Activated CD4-positive, alpha-beta T cell treated with anti-CD3 and anti-CD28 coated beads, Interleukin-2, amount 10 ng/mL, durations not matched to agents 24 days and 14 days (primary cell): ENCODE data around the gene FGFR1OP2. TPM values are rescaled to one million over a fixed set of nuclear protein-coding genes. Genes with fewer than 3 reads are reported as not detected.
A peak's percentile ranks its signal among the peaks of the same experiment; 100 is the strongest.

ENCODE experiments used
- DNase-seq: peaks from one replicate; pipeline ENCODE4 v3.0.0; 2022
- H3K27ac Mint-ChIP-seq: one replicate; pipeline ENCODE4 v1.8.0; 2022; ENCODE audit warnings: mild to moderate bottlenecking, mixed read lengths
- H3K27me3 Mint-ChIP-seq: one replicate; pipeline ENCODE4 v1.8.0; 2022; ENCODE audit warnings: mixed read lengths
- H3K36me3 Mint-ChIP-seq: one replicate; pipeline ENCODE4 v1.8.0; 2022; ENCODE audit warnings: low read depth, mild to moderate bottlenecking, mixed read lengths
- H3K4me1 Mint-ChIP-seq: one replicate; pipeline ENCODE4 v1.8.0; 2021; ENCODE audit warnings: mixed read lengths
- H3K4me3 Mint-ChIP-seq: one replicate; pipeline ENCODE4 v1.8.0; 2022; ENCODE audit warnings: mild to moderate bottlenecking, moderate library complexity, mixed read lengths
- H3K9me3 Mint-ChIP-seq: one replicate; pipeline ENCODE4 v1.8.0; 2021; ENCODE audit warnings: mixed read lengths
- intact Hi-C: fragments of 100-400 bp; cut with micrococcal nuclease; formaldehyde crosslinking; loops from one replicate; pipeline ENCODE4 v1.15.1; 2023
- total RNA-seq: library from RNA; stranded (reverse); gene quantifications from 2 replicates; pipeline ENCODE4 v1.2.3, GENCODE V29; 2022

Gene FGFR1OP2
- total RNA-seq, 1 donor from 2014 or later, result 46.7 TPM

DNA sequence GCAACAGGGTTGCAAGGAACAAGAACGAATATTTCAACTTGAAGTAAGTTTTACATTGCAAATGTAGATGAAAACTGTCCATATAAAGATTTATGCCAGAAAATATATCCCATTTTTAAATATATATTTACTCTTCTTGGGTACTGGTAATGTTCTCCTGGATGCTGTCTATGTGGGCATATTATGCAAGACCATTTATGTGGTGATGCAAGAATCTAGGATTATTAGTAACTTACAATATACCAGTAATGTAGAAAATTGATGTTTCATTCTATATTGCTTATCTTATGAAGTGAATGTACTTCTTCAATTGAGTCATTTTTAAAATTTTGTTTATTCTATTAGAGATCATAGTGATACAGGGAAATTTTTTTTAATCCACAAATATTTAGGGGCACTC, 25.1 kb downstream of the FGFR1OP2 start:
- H3K4me3 Mint-ChIP-seq, result no peak overlapping the region
- DNase-seq, result no peak
- intact Hi-C loops, result no loop called here
- peaks cover 43% of the 10 kb centered on the region for H3K36me3 Mint-ChIP-seq
- no peaks in the 10 kb centered on the region for H3K4me1 Mint-ChIP-seq
- H3K27me3 Mint-ChIP-seq, result no peaks in the 10 kb centered on the region
- H3K27ac Mint-ChIP-seq, result no peak overlapping the region
- H3K9me3 Mint-ChIP-seq, result no peaks in the 10 kb centered on the region

DNA sequence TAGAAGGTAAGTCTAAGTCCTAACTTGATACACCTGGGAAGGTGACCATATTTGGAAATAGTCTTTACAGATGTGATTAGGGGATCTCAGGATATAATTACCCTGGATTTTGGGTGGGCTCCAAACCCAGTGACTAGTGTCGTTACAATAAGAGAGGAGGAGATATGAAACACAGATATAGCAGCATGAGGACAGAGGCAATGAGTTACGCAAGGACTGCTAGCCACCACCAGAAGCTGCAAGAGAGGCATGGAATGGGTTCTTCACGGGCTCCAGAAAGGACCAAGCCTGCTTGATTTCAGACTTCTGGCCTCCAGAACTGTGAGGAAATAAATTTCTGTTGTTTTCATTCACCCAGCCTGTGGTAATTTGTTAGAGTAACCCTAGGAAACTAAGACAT, 28.6 kb downstream of the FGFR1OP2 start:
- intact Hi-C loops, result no loop called here
- Mint-ChIP-seq H3K9me3 (no peaks in the 10 kb centered on the region), H3K4me3 (no peak overlapping the region), H3K27ac (no peak overlapping the region), H3K27me3 (no peaks in the 10 kb centered on the region), H3K4me1 (peaks cover 4% of the 10 kb centered on the region), H3K36me3 (peaks cover 36% of the 10 kb centered on the region)
- DNase-seq, result no peak

DNA sequence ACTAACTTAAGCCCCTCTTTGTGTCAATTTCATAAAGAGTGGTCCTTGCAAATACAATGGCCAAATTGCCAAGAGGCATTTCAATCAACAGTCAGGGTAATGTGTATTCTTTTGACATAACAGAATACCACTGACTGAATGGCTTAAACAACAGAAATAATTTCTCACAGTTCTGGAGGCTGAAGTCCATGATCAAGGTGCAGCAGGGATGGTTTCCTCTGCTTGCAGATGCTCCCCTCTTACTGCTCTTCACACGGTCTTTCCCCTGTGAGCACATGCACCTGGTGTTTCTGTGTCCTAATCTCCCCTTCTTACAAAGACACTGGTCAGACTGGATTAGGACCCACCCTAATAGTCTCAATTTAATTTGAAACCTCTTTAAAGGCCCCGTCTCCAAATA, 31.9 kb downstream of the FGFR1OP2 start:
- DNase-seq, result no peak
- Mint-ChIP-seq H3K27me3 (no peaks in the 10 kb centered on the region), H3K36me3 (peaks cover 40% of the 10 kb centered on the region), H3K9me3 (no peaks in the 10 kb centered on the region), H3K27ac (no peak overlapping the region), H3K4me1 (peaks cover 7% of the 10 kb centered on the region), H3K4me3 (no peak overlapping the region)
- intact Hi-C loops, result no loop called here

DNA sequence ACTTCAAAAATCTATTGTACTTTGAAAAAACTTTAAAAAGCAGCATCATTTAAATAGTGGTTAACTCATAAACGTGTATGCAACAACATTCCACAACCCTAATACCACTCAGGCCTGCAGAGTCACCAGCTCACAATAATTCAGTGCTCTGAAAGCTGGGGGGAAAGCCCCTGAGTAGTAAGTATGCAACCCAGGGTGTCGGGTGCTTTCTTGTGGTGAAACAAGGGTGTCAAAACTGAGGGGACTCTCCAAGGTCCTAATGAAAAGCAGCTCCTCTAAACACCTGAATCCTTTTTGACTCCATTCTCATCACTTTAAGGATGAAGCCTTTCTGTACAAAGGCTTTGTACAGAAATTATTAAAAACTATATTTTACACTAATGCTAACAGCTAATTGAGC, 33.7 kb downstream of the FGFR1OP2 start:
- H3K27ac Mint-ChIP-seq, result peak overlapping the region; percentile 21
- DNase-seq, result peak; percentile 86
- peaks cover 16% of the 10 kb centered on the region for H3K4me1 Mint-ChIP-seq

DNA sequence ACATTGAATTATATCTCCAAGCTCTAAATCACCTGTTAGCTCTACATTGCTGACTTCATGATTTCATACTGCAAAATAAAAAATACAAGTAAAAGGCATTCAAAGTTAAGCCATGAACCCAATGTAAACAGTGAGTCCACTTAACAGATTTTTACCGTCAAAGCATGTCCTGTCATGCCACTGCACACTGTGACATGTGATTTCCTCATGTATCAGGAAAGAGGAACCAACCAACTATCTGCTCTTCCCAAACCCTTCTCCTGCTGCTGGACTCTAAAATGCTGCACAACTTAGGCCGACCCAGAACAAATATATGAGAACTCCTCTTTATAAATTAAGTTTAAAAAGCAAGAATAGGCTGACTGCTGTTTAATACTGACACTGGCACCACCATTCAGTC, 38.4 kb downstream of the FGFR1OP2 start:
- H3K4me1 Mint-ChIP-seq, result peaks cover 13% of the 10 kb centered on the region
- H3K9me3 Mint-ChIP-seq, result no peaks in the 10 kb centered on the region
- no peak for DNase-seq
- intact Hi-C loops, result no loop called here
- H3K27ac Mint-ChIP-seq, result no peak overlapping the region
- no peaks in the 10 kb centered on the region for H3K27me3 Mint-ChIP-seq
- H3K36me3 Mint-ChIP-seq, result peaks cover 56% of the 10 kb centered on the region
- no peak overlapping the region for H3K4me3 Mint-ChIP-seq

More for the DNA sequence above, 33.7 kb downstream of the FGFR1OP2 start:
- peaks cover 51% of the 10 kb centered on the region for H3K36me3 Mint-ChIP-seq
- intact Hi-C loops, result loop anchor here (1.0 kb wide), 2 partner anchors 34 to 42 kb away; partner anchors contain the start of genes FGFR1OP2 and TM7SF3
- no peaks in the 10 kb centered on the region for H3K9me3 Mint-ChIP-seq
- H3K4me3 Mint-ChIP-seq, result no peak overlapping the region
- H3K27me3 Mint-ChIP-seq, result no peaks in the 10 kb centered on the region

DNA sequence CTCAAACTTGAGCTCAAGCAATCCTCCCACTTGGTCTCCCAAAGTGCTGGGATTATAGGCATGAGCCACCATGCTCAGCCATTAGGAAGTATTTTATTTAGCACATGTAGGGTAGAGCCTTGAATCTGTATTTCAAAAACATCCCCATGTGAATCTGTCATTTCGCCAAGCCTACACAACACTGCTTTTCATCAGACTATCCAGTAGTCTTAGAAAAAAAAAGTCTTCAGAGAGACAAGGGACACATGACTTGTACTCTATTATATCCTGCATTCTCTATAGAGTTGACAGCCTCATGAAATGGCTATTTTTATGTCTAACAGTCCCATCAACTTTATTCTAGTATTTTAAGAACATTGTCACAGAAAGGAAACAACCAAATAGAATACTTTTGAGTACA, 40.5 kb downstream of the FGFR1OP2 start:
- intact Hi-C loops, result no loop called here
- Mint-ChIP-seq H3K4me3 (no peak overlapping the region), H3K27me3 (no peaks in the 10 kb centered on the region), H3K9me3 (no peaks in the 10 kb centered on the region), H3K27ac (no peak overlapping the region), H3K36me3 (peaks cover 61% of the 10 kb centered on the region), H3K4me1 (peaks cover 8% of the 10 kb centered on the region)
- no peak for DNase-seq

DNA sequence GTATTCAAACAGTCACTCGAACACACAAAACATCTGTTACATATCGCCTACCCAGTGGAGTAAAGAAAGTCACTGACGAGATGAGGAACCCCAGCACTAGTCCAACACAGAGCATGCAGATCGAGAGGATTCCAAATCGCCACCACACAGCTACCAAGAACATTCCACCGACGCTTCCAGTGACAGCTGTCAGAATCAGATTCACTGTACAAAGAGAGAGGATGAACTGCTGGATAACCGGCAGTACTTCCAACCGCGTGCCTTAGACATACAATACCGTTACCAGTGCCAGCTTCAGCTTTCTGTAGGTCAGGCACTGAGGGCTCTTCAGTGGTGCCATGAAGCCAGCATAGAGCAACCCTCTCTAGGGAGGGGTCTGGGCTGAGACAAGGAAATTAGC, 41.5 kb downstream of the FGFR1OP2 start:
- Mint-ChIP-seq H3K36me3 (peaks cover 58% of the 10 kb centered on the region), H3K9me3 (no peaks in the 10 kb centered on the region), H3K27me3 (no peaks in the 10 kb centered on the region), H3K27ac (no peak overlapping the region), H3K4me3 (no peak overlapping the region), H3K4me1 (peaks cover 12% of the 10 kb centered on the region)
- intact Hi-C loops, result no loop called here
- DNase-seq, result no peak

DNA sequence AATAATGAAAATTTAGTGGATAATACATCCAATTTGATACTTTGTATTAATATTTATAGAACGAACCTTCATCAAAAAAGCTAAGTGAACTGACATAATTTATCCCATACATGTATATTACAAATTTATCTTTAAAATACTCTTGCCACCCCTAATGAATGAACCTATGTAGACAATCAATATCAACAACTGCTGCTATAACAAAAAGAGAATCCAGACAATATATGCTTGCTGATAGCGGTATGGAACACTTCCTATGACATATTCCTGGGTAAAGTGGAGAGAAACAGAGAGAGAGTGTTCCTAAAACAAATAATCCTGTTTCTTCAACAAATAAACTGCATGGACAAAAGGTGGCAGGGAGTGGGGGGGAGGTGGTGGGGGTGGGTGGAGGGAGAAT, 44.6 kb downstream of the FGFR1OP2 start:
- Mint-ChIP-seq H3K4me1 (peaks cover 5% of the 10 kb centered on the region), H3K27me3 (no peaks in the 10 kb centered on the region), H3K27ac (no peak overlapping the region), H3K4me3 (no peak overlapping the region), H3K36me3 (peaks cover 54% of the 10 kb centered on the region), H3K9me3 (no peaks in the 10 kb centered on the region)
- intact Hi-C loops, result no loop called here
- DNase-seq, result no peak

DNA sequence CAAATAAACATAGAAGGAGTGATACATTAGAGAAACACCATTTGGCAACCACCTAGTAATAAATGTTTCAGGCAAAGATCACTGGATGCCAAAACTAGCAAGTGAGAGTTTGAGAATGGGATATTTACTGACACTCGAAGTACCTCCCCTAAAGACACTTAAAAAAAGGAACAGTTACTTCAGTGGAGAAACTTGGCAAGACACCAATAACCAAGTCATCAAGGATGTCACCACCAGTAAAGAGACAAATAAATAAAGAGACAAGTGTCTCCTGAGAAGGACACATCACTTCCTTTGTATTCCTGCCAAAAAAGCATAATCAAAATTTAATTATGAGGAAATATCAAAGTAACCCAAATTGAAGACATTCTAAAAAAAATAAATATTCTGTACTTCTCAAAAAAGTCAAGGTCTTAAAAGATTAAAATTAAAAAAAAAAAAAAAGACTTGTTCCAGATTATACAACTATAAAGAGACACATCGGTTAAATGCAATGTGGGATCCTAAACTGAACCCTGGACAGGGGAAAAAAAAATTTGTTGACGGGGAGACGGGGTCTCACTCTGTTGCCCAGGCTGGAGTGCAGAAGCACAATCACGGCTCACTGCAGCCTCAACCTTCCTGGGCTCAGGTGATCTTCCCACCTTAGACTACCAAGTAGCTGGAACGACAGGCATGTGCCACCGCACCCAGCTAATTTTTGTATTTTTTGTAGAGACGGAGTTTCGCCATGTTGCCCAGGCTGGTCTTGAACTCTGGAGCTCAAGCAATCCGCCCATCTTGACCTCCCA, 49.6 kb downstream of the FGFR1OP2 start:
- H3K9me3 Mint-ChIP-seq, result no peaks in the 10 kb centered on the region
- H3K27ac Mint-ChIP-seq, result no peak overlapping the region
- intact Hi-C loops, result no loop called here
- peaks cover 44% of the 10 kb centered on the region for H3K36me3 Mint-ChIP-seq
- DNase-seq, result no peak
- peaks cover 8% of the 10 kb centered on the region for H3K4me1 Mint-ChIP-seq
- H3K4me3 Mint-ChIP-seq, result no peak overlapping the region
- no peaks in the 10 kb centered on the region for H3K27me3 Mint-ChIP-seq

DNA sequence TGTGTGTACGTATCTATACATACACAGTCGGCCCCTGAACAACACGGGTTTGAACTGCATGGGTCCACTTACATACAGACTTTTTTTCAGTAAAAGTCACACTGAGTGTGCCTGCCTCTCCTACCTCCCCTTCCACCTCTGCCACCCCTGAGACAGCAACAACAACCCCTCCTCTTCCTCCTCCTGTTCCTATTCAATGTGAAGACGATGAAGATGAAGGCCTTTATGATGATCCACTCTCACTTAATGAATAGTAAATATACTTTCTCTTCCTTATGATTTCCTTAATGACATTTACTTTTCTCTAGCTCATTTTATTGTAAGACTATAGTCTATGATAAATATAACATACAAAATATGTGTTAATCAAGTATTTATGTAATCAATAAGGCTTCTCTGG, 50.4 kb downstream of the FGFR1OP2 start:
- no peak overlapping the region for H3K4me3 Mint-ChIP-seq
- H3K27me3 Mint-ChIP-seq, result no peaks in the 10 kb centered on the region
- H3K27ac Mint-ChIP-seq, result no peak overlapping the region
- intact Hi-C loops, result no loop called here
- no peak for DNase-seq
- peaks cover 8% of the 10 kb centered on the region for H3K4me1 Mint-ChIP-seq
- H3K9me3 Mint-ChIP-seq, result no peaks in the 10 kb centered on the region
- H3K36me3 Mint-ChIP-seq, result peaks cover 42% of the 10 kb centered on the region

DNA sequence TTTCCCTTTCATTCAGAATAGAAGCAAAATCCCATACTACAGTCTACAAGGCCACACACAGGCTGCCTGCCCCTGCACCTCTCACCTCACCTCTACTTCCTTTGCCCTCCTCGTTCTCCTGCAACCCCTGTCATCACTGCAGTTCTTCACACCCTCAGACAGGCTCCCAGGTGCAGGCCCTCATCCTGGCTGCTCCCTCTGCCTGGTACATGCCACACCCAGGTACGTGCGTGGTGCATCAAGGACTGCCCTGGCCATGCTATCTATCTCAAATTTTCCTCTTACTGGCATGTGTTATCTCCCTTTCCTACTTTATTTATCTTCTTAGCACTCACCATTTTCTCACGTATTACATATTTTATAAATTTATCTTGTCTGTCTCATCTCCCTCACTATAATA, 51.6 kb downstream of the FGFR1OP2 start:
- Mint-ChIP-seq H3K9me3 (no peaks in the 10 kb centered on the region), H3K4me1 (peaks cover 4% of the 10 kb centered on the region), H3K36me3 (peaks cover 43% of the 10 kb centered on the region), H3K27ac (no peak overlapping the region), H3K27me3 (no peaks in the 10 kb centered on the region), H3K4me3 (no peak overlapping the region)
- no peak for DNase-seq
- intact Hi-C loops, result no loop called here

DNA sequence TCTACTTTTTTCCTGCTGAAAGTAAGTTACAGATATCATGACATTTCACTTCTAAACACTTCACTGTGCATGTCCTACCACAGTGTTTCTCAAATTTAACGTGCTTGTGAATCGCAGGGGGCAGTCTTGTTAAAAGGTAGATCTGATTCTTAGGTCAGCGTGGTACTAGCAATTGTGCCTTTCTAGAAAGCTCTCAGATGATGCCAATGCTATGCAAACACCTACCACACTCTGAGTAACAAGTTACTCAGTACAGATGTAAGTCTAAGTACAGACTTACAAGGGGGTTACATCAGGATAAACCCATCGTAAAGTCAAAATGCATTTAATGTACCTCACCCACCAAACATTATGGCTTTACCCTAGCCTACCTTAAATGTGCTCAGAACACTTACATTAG, 53.6 kb downstream of the FGFR1OP2 start:
- Mint-ChIP-seq H3K4me3 (no peak overlapping the region), H3K9me3 (no peaks in the 10 kb centered on the region), H3K27ac (no peak overlapping the region), H3K4me1 (peaks cover 4% of the 10 kb centered on the region), H3K27me3 (no peaks in the 10 kb centered on the region), H3K36me3 (peaks cover 36% of the 10 kb centered on the region)
- DNase-seq, result no peak
- intact Hi-C loops, result no loop called here

DNA sequence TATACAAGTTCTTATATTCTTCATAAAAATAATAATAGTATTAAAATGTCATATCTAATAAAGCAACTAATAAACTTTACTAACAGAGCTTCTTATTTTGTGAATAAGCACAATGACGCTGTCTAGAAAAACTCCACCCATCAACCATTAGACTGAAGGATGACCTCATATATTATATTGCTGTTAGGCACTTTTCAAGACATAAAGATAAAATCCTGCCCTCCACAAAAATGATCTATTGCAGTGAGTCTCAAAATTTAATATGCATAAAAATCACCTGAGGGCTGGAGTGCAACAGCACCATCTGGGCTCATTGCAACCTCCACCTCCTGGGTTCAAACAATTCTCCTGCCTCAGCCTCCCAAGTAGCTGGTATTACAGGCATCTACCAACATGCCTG, 55.8 kb downstream of the FGFR1OP2 start:
- no peak overlapping the region for H3K4me3 Mint-ChIP-seq
- H3K27ac Mint-ChIP-seq, result no peak overlapping the region
- intact Hi-C loops, result no loop called here
- peaks cover 35% of the 10 kb centered on the region for H3K36me3 Mint-ChIP-seq
- DNase-seq, result no peak
- no peaks in the 10 kb centered on the region for H3K27me3 Mint-ChIP-seq
- H3K9me3 Mint-ChIP-seq, result no peaks in the 10 kb centered on the region
- H3K4me1 Mint-ChIP-seq, result peaks cover 5% of the 10 kb centered on the region

DNA sequence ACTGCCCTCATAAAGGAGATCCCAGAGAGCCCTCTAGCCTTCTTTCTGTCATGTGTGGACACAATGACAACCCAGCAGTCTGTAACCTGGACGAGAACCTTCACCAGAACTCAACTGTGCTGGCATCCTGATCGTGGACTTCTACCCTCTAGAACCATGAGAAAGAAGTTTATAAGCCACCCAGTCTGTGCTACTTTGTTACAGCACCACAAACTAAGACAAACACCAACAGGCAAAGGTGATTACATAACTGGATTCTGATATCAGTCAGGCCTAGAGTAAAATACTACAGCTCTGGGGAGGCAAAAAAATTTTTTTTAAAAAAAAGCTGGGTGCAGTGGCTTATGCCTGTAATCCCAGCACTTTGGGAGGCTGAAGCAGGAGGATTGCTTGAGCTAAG, 57.4 kb downstream of the FGFR1OP2 start:
- H3K27me3 Mint-ChIP-seq, result no peaks in the 10 kb centered on the region
- peaks cover 3% of the 10 kb centered on the region for H3K4me1 Mint-ChIP-seq
- peaks cover 34% of the 10 kb centered on the region for H3K36me3 Mint-ChIP-seq
- no peaks in the 10 kb centered on the region for H3K9me3 Mint-ChIP-seq
- intact Hi-C loops, result no loop called here
- H3K4me3 Mint-ChIP-seq, result no peak overlapping the region
- H3K27ac Mint-ChIP-seq, result no peak overlapping the region
- no peak for DNase-seq

DNA sequence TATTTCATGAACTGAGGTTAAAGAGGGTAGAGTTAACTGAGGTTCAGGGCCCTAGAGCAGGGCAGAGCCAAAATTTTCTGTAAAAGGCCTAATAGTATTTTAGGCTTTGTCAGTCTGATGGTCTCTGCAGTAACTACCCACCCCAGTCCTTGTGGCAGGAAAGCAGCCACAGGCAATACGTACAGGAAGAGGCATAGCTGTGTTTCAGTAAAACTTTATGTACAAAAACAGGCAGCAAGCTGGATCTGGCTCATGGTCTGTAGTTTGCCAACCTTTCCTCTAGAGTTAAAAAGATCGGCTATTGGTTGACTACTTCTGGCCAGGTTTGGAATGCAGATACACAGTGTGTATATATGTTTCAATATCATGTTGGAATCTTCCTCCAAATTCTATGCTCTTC, 58.7 kb downstream of the FGFR1OP2 start:
- no peak overlapping the region for H3K4me3 Mint-ChIP-seq
- H3K9me3 Mint-ChIP-seq, result no peaks in the 10 kb centered on the region
- no peak overlapping the region for H3K27ac Mint-ChIP-seq
- DNase-seq, result no peak
- H3K36me3 Mint-ChIP-seq, result peaks cover 35% of the 10 kb centered on the region
- H3K27me3 Mint-ChIP-seq, result no peaks in the 10 kb centered on the region
- intact Hi-C loops, result no loop called here
- H3K4me1 Mint-ChIP-seq, result peaks cover 7% of the 10 kb centered on the region
